Activated CD4-positive, alpha-beta T cell treated with anti-CD3 and anti-CD28 coated beads, Interleukin-2, amount 50 U/mL, for 48 hours (primary cell): ENCODE data around the gene DNAH9.

Experiments
- DNase-seq, 2 experiments: peaks; one replicate each; pipeline ENCODE4 v3.0.0-alpha.2; 2020

The DNAH9 gene

DNA sequence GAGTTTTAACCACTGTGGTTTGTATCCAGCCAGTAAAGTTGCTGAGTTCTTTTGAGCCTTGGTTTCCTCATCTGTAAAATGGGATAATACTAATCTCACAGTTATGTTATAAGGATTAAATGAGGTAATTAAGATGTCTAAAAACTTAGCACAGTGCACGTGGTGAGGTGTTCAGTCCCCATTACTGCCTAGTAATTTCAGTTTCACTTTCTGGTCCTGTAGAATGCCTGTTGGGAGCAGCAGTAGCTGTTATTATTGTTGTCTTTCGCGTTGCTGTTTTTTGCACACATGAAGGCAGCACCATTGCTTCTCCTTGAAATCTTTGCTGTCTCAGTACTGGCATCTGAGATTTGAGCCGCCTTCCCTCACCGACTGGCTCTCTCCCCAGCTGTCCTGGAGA is 182.4 kb downstream of the DNAH9 start:
- no peak for DNase-seq

DNA sequence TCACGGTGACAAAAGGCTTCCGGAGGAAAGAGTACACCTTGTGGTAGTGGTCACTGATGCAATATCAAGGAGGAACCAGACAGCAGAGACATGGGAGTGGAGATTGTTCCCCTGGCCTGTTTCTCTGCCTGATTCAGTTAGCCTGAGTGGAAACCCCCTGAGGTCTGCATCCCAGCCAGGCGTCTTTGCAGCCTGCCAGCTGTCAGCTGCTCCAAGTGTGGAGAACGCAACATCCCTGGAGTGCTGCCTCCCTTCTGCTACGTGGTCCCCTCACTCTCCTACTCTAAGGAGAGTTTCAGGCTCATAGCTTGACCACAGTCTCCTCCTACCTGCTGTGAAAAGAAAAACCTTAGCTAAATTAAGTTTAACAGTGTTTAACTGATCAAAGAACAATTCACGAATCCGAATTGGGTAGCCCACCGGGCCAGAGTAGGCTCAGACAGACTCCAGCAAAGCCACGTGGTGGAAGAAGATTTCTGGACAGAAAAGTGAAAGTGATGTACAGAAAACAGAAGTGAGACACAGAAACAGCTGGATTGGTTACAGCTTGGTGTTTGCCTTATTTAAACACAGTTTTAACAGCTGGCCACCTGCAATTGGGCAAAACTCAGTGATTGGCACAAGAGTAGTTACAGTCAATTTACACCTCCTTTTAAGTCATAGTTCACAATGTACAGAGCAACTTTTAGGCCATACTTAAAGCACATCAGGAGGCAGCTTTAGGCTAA is 188.6 kb downstream of the DNAH9 start:
- DNase-seq = no peak

DNA sequence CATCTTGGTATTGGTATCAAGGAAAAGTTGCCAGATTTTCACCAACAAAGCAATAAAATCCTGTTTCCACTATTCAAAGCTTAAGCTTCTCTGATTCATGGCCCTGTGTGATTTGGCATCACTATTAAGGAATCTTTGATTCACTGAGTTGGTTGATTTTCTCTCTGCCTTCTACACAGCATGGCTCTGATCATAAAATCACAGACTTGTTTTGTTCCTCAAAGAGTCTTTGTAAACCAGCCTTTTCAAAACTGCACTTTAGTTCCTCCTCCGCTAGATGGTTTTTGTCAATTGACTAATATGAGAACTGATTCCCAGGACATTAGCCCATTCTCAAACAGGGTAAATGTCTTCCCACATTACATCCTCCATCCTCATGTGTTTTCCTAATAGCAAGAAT is 197.6 kb downstream of the DNAH9 start:
- DNase-seq = no peak

DNA sequence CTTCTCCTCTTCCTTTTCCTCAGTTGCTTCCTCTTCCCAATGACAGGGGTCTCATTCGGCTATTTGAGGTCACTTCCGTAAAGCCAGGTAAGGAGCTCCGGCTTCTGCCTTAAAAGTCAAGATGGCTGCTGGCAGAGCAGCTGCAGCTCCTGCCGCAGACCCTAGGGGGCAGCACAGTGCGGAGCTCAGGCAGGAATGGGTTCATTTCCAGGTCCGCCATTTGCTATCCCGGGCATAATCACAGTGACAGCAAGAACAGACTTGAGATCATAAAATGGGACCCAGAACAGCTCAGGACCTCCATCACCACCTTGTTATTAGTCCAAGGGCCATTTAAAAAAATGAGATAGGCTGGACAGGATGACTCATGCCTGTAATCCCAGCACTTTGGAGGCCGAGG is 199.5 kb downstream of the DNAH9 start:
- no peak for DNase-seq

DNA sequence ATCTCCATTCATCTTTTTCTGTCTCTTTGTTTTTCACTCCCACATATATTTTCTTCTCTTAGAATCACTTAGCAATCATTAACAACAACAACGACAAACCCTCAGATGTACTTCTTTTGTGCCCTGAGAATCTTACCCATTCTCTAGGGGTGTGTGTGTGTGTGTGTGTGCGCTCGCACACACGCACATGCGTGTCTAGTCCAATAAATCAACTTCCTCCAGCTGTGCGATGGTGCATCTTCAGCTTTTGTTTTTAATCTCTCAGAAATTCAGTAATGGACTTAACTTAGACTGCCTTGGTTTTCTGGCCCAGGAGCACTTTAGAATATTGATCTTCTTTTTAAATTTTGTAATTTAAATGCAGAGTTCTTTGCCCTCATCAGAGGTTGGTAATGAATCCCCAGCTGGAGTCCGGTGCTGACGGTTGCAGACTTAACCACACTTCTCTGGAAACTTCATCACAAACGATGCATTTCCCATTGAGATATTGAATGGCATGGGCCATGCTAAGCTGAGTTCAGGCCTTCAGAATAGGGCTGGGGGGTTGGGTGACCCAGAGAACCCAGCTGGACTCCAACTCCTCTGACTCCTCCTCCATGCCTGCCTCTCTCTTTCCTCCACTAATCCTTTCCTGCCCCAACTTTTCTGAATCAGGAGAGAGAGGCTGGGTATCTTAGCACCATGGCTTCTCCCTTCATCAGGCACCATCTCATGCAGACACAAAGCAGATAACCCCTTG is 205.1 kb downstream of the DNAH9 start:
- no peak for DNase-seq

DNA sequence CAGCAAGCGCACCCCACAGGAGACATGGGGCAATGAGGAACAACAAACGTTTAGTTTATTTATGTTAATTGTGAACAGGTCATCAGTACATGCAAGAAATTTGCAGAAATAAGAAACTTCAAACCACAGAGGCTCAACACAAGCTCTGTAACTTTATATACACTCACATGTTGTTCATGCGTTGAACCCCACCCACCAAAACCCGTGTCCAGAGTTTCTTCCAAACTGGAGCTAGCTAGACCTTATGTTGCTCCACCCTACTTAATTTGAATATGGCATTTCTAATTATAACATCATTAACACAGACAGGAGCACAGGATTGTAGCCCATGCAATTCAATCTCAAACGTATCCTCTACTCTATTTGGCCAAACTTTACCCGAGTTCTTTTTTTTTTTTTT is 206.9 kb downstream of the DNAH9 start:
- no peak for DNase-seq

DNA sequence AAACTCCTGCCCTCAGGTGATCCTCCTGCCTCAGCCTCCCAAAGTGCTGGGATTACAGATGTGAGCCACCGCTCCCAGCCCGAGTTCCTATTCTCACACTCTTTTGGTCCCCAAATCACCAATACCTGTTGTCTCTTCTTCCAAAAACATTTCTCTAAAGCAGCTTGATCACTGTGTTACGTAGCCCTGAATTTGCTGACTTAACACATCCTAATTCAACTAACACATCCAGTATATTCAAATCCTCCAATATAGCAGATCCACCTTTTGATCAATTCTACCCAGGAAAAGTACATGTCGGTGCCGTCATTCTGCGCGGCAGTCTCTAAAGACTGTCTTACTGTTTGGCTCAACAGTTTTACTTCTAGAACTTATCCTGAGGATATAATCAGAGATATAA is 207.7 kb downstream of the DNAH9 start:
- DNase-seq = no peak

DNA sequence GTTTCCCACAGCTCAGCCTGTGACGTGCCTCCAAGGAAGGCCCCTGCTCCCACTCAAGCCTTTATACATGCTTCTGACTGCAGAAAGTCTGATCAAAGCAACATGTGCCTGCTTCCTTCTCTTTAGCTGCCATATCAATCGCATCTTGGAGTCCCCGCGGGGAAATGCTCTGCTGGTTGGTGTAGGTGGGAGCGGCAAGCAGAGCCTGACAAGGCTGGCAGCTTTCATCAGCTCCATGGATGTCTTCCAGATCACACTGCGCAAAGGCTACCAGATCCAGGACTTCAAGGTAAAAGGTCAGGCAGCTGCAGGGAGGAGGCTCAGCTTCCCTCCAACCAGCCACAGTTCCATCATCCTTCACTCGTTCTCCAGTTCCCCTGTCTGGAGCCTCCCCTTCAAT is 209.3 kb downstream of the DNAH9 start:
- DNase-seq = no peak

DNA sequence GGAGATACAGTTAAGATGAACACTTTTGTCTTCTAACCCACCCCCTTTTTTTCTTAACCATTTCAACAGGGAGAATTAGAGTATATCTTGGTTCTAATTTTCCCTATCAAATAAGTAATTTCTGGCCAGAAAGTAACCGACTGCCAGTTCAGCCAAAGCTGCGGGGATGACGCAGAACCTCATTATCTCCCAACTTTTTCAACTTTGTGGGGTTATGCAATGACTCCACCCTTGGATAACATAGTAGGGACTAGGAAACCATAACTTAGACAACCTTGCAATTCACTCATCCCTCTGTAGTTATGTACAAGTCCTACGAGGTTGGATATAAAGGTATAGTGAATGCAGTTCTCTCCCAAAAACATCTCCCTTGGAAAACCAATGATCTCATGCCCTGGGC is 215.0 kb downstream of the DNAH9 start:
- DNase-seq = no peak

DNA sequence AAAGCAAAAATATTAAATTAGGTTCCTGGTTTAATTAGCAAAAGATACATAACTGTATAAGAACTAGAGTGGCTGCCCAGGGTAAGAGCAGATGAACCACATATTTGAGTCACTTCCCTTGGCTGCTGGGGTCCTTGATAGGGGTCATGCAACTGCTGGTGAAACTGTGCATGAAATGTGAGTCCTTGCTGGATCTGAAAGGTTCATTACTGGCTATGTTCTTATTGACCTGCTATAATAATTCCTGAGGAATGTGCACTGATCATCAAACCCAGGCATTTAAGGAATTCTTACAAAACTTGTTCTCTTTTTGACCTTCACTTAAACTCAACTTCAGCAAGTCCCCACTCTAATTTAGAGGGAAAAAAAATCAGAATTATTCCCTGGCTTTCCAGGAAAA is 215.6 kb downstream of the DNAH9 start:
- DNase-seq = no peak

DNA sequence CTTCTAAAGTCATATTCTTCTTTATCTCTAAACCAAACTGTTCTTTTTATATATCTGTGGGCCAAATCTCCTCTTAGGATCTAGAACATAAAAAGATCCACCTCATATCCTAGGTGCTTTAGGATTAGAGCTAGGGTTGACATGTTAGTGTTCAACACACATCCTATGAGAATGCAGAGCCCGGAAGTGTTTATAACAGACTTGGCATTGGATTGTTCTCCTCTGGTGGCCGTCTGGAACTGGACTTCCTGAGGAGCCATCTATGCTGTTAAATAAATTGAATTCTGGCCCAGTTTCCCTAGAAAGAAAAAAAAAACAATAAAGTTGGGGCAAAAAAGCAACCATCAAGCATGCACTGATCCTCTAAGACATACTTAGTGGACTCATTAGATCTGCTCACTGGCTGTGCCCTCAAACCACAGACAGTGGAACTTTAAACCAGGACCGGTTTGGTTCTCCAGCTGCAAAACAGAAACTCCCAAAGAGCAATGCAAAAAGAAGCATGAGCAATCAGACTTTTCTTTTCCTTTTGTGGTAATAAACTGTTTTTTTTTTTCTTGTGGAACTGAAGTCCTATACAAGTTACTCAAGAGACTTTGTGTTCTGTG is 216.5 kb downstream of the DNAH9 start:
- DNase-seq = no peak

DNA sequence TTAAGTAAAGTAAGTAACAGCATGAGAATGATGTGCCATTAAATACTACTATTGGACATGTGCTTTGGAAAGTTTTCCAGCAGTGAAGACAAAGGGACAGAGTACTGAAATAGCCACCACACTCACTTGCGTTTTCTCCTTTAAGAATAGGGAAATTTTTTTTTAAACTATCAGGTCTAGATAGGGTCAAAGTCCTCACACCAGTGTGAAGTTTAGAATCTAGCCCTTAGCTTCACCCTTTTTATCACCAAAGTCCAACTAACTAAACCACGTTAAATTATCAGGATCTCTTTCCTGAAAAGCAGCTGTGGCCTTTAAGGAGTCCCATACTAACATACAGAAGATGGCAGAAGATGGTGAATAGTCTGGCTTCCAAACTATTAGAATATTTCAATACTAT is 218.1 kb downstream of the DNAH9 start:
- no peak for DNase-seq

DNA sequence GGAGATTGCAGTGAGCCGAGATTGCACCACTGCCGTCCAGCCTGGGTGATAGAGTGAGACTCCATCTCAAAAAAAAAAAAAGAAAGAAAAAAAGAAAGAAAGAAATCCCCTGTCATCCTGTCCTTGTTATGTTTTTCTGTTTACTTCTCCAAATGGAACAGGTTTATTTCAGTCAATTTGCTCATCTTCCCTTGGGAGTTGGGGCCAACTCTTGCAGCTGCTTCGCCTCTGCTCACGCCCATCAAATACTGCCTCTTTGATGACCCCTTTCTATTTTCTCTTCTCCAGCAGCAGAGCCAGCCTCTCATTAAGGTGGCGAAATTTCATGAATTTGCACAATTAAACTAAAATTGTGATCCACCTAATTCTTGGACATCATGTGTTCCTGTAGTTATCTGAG is 225.6 kb downstream of the DNAH9 start:
- no peak for DNase-seq

DNA sequence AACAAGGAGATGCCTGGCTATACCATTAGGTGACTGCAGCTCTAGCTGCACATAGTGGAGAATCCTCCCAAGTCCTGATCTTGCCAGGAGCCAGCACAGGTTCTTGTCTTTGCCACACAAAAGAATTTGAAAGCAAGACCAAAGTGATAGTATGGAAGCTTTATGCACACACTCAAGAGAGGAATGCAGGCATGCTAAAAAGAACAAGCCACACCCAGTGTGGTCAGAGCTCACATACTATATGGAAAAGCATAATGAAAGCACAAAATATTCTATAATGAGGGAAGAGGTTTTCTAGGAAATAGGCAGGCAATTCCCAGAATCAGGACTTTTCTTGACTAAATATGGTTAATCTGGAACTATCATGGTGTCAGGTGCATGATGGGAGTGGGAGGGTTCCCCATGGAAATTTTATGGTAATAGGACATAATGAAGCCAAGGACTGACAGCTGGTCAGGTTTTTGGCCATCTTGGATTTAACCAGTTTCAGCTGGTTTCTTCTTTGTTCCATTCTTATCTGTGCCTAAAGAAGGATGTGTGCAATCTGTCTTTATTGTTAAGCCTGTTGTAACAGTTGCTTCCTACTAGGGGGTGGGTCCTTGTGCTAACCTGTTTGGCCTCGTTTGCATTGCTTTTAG is 227.4 kb downstream of the DNAH9 start:
- DNase-seq = no peak

DNA sequence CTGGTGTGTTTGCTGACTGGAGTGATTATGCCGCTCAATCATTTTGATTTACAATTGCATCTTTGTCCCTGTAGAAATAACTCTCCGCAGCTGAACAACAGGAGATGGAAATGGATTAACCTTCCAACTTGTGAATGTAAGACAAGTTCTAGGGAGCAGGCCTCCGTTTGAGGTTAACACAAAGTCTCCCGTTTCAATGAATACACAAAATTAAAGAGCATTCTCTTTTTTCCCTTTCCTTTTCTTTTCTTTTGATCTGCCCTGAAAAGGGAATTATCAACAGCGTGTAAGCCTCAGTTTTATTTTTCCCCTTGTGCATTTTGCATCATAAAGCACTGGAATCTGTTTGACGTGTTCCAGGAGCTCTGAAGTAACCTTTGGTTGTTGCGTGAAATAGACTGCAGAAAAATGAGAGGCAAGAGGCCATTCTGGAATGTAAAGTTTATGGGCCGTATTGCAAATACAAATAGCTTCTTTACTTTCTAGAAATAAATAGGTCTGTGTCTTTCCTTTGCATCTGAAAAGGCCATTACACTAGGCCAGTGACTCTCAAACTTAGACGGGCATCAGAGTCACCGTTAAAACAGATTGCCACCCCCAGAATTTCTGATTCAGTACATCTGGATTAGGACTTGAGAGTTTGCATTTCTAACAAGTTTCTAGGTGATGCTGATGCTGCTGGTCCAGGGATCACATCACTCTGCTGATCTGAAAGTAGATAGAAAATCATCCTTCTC is 234.3 kb downstream of the DNAH9 start:
- DNase-seq = no peak

DNA sequence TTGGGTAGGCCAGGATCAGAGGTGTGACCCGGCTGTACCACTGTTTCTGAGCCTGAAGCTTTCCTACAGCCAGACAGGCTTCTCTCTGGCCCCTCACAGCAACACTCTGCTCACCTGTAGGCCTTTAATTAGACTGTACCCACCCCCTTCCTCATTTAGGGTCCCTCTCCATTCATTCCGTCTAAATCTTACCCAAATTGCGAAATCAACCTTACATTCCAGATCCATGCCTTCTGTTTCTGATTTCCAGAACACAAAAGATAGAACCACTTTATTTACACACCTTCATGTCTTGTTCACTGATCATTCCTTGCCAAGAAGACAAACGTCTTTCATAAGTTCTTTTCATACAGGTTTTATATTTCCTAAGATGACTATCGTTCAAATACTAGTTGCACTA is 238.2 kb downstream of the DNAH9 start:
- no peak for DNase-seq

DNA sequence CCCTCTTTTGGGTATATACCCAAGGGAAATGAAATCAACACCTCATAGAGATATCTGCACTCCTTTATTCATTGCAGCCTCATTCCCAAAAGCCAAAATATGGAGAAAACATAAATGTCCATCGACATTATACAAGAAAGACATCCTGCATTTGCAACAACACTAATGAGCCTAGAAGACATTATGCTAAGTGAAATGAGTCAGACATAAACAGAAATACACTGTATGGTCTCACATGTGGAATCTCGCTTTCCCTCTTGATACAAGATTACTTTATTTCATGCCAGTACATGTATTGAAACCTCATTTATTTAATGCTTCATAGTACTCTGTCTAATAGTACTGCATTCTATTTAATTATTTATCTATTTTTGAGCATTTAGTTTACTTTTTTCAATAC is 241.8 kb downstream of the DNAH9 start:
- no peak for DNase-seq

DNA sequence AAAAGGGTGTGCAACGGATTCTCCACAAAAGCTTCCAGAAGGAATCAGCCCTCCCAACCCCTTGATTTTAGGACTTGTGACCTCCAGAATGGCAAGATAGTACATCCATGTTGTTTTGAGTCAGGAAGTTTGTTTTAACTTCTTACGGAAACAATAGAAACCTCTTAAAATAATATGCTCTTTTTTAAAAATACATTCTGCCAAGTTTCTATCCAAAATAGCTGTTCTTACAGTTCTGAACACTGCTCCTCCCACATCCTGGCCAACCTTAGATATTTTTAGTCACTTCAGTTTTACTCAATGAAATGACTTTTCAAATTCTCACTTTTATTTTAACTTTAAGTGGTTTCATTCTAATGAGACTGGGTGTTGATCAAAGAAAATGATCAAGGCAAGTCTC is 242.6 kb downstream of the DNAH9 start:
- DNase-seq = no peak

DNA sequence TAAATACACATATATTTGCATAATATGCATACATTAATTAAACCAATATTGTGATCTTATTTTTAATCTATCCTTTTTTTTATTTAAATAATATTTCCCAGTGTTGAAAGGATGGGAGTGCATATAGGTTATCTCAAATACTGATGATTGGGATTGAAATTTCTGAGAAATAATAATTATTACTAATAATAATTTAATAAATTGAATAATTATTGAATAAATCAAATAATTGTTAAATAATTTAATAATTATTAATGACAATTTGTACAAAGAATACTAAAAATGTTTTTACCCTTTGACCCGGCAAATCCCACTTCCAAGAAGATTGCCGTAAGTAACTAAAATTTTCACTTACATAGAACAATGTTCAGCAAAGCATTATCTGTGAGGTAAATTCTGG is 250.1 kb downstream of the DNAH9 start:
- no peak for DNase-seq

DNA sequence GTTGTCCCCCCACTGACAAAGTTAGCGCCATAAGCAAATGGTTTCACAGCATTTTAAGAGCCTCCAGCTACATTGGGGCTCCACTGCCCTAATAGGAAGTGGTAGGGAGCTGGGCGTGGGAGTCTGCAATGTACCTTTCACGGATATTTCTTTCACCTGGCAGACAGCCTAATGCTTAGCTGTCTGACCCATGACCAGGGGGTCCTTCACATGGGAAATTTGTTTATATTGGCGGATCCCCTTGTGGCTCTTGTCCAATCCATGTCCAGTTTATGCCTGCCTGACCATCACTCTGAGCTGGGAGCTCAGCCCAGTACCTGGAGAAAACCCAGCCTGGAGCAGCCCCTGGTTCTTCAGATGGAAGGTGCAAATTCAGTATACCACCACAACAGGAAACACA is 254.0 kb downstream of the DNAH9 start:
- no peak for DNase-seq

DNA sequence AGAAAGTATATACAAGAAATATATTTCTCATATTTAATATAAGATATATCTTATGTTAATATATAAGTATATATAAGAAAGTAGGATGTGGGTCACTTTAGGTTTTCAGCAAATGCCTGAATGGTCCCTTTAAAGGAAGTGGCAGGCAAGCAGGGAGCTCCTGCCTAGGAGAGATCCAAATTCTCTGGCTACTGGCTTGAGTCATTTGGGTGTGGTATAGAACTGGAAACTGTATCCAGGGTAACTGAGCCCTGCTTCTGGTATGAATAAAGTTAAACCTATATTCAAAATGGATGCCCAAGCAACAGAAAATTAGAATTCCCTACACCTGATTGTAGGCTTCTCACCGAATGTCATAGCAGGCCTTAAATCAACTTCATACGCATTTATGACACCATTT is 254.6 kb downstream of the DNAH9 start:
- no peak for DNase-seq

DNA sequence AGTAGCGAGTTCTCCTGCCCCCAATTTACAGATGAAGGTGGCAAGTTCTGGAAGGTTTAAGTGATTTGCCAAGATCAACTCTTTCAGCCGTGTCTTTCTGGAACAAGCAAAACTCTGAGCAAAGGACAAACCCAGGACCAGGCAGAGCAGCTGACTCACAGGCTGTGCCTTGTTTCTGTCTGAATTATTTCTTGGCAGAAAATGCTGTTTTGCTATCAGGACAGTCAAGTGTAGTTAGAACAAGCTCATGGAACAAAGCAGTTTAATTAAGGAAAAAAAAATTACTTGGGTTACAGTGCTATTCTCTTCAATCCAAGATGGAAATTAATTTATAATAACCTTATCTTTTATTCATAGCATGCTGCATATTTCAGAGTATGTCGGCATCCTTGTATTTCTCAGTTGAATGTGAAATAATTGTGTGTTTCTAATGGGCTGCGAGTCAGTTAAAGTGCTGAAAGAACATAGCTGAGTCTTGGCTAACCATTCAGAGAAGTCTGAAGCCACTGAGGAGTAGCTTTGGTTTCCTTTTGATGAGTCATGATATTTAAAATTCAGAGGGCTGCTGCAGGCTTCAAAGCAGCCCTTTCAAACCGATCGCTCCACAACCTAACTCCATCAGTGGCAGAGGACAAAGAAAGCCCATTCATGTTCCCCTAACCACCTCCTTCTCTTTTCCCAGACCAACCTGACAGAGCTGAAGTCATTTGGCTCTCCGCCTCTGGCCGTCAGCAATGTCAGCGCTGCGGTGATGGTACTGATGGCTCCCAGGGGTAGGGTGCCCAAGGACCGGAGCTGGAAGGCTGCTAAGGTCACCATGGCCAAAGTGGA is 255.3 kb downstream of the DNAH9 start:
- DNase-seq = no peak
